ENCODE results near the gene EIF3A.

- TF ChIP-seq EZH2 (IDR thresholded peaks at IDR 0.05) = no peak
- no peak for TF ChIP-seq POLR2AphosphoS5 (IDR thresholded peaks at IDR 0.05; ENCODE audit: borderline replicate concordance, low read depth, low read length)
Observed at GRCh38 chr10:119029613-119030420, 50.8 kb downstream of the EIF3A start, which contains the start of gene NANOS1.
